ENCODE results near the gene CRIM1.

The CRIM1 gene

GRCh38 chr2:36535099-36535498 is 179.5 kb downstream of the CRIM1 start:
- peaks cover 22 to 26% of the 10 kb centered on the region in 2 donors for H3K36me3 ChIP-seq (ENCODE audit: control insufficient read depth in 2 of 2, insufficient read depth in 2 of 2, low read length in 2 of 2)
- no peak overlapping the region for H3K27ac ChIP-seq (ENCODE audit: low read depth in 2 of 2, low read length in 2 of 2)
- no peaks in the 10 kb centered on the region for H3K27me3 ChIP-seq (ENCODE audit: control insufficient read depth in 2 of 2, insufficient read depth in 2 of 2, low read length in 2 of 2)
- no peaks in the 10 kb centered on the region for H3K9me3 ChIP-seq (ENCODE audit: control insufficient read depth in 2 of 2, low read length in 2 of 2)
- no peak overlapping the region for H3K9ac ChIP-seq (ENCODE audit: low read depth in 1 of 2, low read length in 2 of 2)
- peaks cover 0 to 2% of the 10 kb centered on the region in 2 donors for H3K4me1 ChIP-seq (ENCODE audit: control insufficient read depth in 2 of 2, insufficient read depth in 2 of 2, low read length in 2 of 2)
- no peak overlapping the region for H3K4me3 ChIP-seq (ENCODE audit: low read length in 2 of 2)

- H3K4me3 ChIP-seq (ENCODE audit: low read length in 2 of 2): no peak overlapping the region
- no peaks in the 10 kb centered on the region for H3K27me3 ChIP-seq (ENCODE audit: control insufficient read depth in 2 of 2, insufficient read depth in 2 of 2, low read length in 2 of 2)
- no peaks in the 10 kb centered on the region for H3K9me3 ChIP-seq (ENCODE audit: control insufficient read depth in 2 of 2, low read length in 2 of 2)
- peaks cover 21 to 33% of the 10 kb centered on the region in 2 donors for H3K36me3 ChIP-seq (ENCODE audit: control insufficient read depth in 2 of 2, insufficient read depth in 2 of 2, low read length in 2 of 2)
- no peak overlapping the region for H3K9ac ChIP-seq (ENCODE audit: low read depth in 1 of 2, low read length in 2 of 2)
- H3K4me1 ChIP-seq (ENCODE audit: control insufficient read depth in 2 of 2, insufficient read depth in 2 of 2, low read length in 2 of 2): no peaks in the 10 kb centered on the region
- H3K27ac ChIP-seq (ENCODE audit: low read depth in 2 of 2, low read length in 2 of 2): no peak overlapping the region
Measured at GRCh38 chr2:36536776-36537175, 181.2 kb downstream of the CRIM1 start.

GRCh38 chr2:36538335-36538734 is 182.8 kb downstream of the CRIM1 start:
- H3K4me1 ChIP-seq (ENCODE audit: control insufficient read depth in 2 of 2, insufficient read depth in 2 of 2, low read length in 2 of 2): no peaks in the 10 kb centered on the region
- no peak overlapping the region for H3K9ac ChIP-seq (ENCODE audit: low read depth in 1 of 2, low read length in 2 of 2)
- H3K27ac ChIP-seq (ENCODE audit: low read depth in 2 of 2, low read length in 2 of 2): no peak overlapping the region
- no peaks in the 10 kb centered on the region for H3K27me3 ChIP-seq (ENCODE audit: control insufficient read depth in 2 of 2, insufficient read depth in 2 of 2, low read length in 2 of 2)
- H3K4me3 ChIP-seq (ENCODE audit: low read length in 2 of 2): no peak overlapping the region
- H3K36me3 ChIP-seq (ENCODE audit: control insufficient read depth in 2 of 2, insufficient read depth in 2 of 2, low read length in 2 of 2): peaks cover 25 to 30% of the 10 kb centered on the region in 2 donors
- H3K9me3 ChIP-seq (ENCODE audit: control insufficient read depth in 2 of 2, low read length in 2 of 2): no peaks in the 10 kb centered on the region

- no peaks in the 10 kb centered on the region for H3K27me3 ChIP-seq (ENCODE audit: control insufficient read depth in 2 of 2, insufficient read depth in 2 of 2, low read length in 2 of 2)
- peaks cover 31 to 39% of the 10 kb centered on the region in 2 donors for H3K36me3 ChIP-seq (ENCODE audit: control insufficient read depth in 2 of 2, insufficient read depth in 2 of 2, low read length in 2 of 2)
- no peak overlapping the region for H3K9ac ChIP-seq (ENCODE audit: low read depth in 1 of 2, low read length in 2 of 2)
- H3K9me3 ChIP-seq (ENCODE audit: control insufficient read depth in 2 of 2, low read length in 2 of 2): no peaks in the 10 kb centered on the region
- H3K27ac ChIP-seq (ENCODE audit: low read depth in 2 of 2, low read length in 2 of 2): no peak overlapping the region
- H3K4me3 ChIP-seq (ENCODE audit: low read length in 2 of 2): no peak overlapping the region
- no peaks in the 10 kb centered on the region for H3K4me1 ChIP-seq (ENCODE audit: control insufficient read depth in 2 of 2, insufficient read depth in 2 of 2, low read length in 2 of 2)
Measured at GRCh38 chr2:36539631-36540030, 184.1 kb downstream of the CRIM1 start.

- no peak overlapping the region for H3K4me3 ChIP-seq (ENCODE audit: low read length in 2 of 2)
- H3K27ac ChIP-seq (ENCODE audit: low read depth in 2 of 2, low read length in 2 of 2): no peak overlapping the region
- no peak overlapping the region for H3K9ac ChIP-seq (ENCODE audit: low read depth in 1 of 2, low read length in 2 of 2)
- H3K36me3 ChIP-seq (ENCODE audit: control insufficient read depth in 2 of 2, insufficient read depth in 2 of 2, low read length in 2 of 2): peaks cover 39 to 42% of the 10 kb centered on the region in 2 donors
- no peaks in the 10 kb centered on the region for H3K9me3 ChIP-seq (ENCODE audit: control insufficient read depth in 2 of 2, low read length in 2 of 2)
- no peaks in the 10 kb centered on the region for H3K27me3 ChIP-seq (ENCODE audit: control insufficient read depth in 2 of 2, insufficient read depth in 2 of 2, low read length in 2 of 2)
- no peaks in the 10 kb centered on the region for H3K4me1 ChIP-seq (ENCODE audit: control insufficient read depth in 2 of 2, insufficient read depth in 2 of 2, low read length in 2 of 2)
Measured at GRCh38 chr2:36540986-36541754, 185.6 kb downstream of the CRIM1 start.

GRCh38 chr2:36541891-36542595 is 186.5 kb downstream of the CRIM1 start:
- H3K36me3 ChIP-seq (ENCODE audit: control insufficient read depth in 2 of 2, insufficient read depth in 2 of 2, low read length in 2 of 2): peaks cover 40 to 43% of the 10 kb centered on the region in 2 donors
- no peak overlapping the region for H3K4me3 ChIP-seq (ENCODE audit: low read length in 2 of 2)
- no peaks in the 10 kb centered on the region for H3K4me1 ChIP-seq (ENCODE audit: control insufficient read depth in 2 of 2, insufficient read depth in 2 of 2, low read length in 2 of 2)
- H3K27me3 ChIP-seq (ENCODE audit: control insufficient read depth in 2 of 2, insufficient read depth in 2 of 2, low read length in 2 of 2): no peaks in the 10 kb centered on the region
- no peak overlapping the region for H3K9ac ChIP-seq (ENCODE audit: low read depth in 1 of 2, low read length in 2 of 2)
- H3K9me3 ChIP-seq (ENCODE audit: control insufficient read depth in 2 of 2, low read length in 2 of 2): no peaks in the 10 kb centered on the region
- no peak overlapping the region for H3K27ac ChIP-seq (ENCODE audit: low read depth in 2 of 2, low read length in 2 of 2)

- Histone ChIP-seq H3K36me3 (ENCODE audit: control insufficient read depth in 2 of 2, insufficient read depth in 2 of 2, low read length in 2 of 2) (peaks cover 48 to 49% of the 10 kb centered on the region in 2 donors), H3K9me3 (ENCODE audit: control insufficient read depth in 2 of 2, low read length in 2 of 2) (no peaks in the 10 kb centered on the region), H3K9ac (ENCODE audit: low read depth in 1 of 2, low read length in 2 of 2) (no peak overlapping the region), H3K4me3 (ENCODE audit: low read length in 2 of 2) (no peak overlapping the region), H3K4me1 (ENCODE audit: control insufficient read depth in 2 of 2, insufficient read depth in 2 of 2, low read length in 2 of 2) (no peaks in the 10 kb centered on the region), H3K27ac (ENCODE audit: low read depth in 2 of 2, low read length in 2 of 2) (no peak overlapping the region), H3K27me3 (ENCODE audit: control insufficient read depth in 2 of 2, insufficient read depth in 2 of 2, low read length in 2 of 2) (no peaks in the 10 kb centered on the region)
Measured at GRCh38 chr2:36544638-36545338, 189.2 kb downstream of the CRIM1 start.

- no peak overlapping the region for H3K27ac ChIP-seq (ENCODE audit: low read depth in 2 of 2, low read length in 2 of 2)
- H3K9me3 ChIP-seq (ENCODE audit: control insufficient read depth in 2 of 2, low read length in 2 of 2): no peaks in the 10 kb centered on the region
- no peak overlapping the region for H3K9ac ChIP-seq (ENCODE audit: low read depth in 1 of 2, low read length in 2 of 2)
- H3K4me3 ChIP-seq (ENCODE audit: low read length in 2 of 2): no peak overlapping the region
- peaks cover 44 to 50% of the 10 kb centered on the region in 2 donors for H3K36me3 ChIP-seq (ENCODE audit: control insufficient read depth in 2 of 2, insufficient read depth in 2 of 2, low read length in 2 of 2)
- H3K27me3 ChIP-seq (ENCODE audit: control insufficient read depth in 2 of 2, insufficient read depth in 2 of 2, low read length in 2 of 2): no peaks in the 10 kb centered on the region
- H3K4me1 ChIP-seq (ENCODE audit: control insufficient read depth in 2 of 2, insufficient read depth in 2 of 2, low read length in 2 of 2): no peaks in the 10 kb centered on the region
Measured at GRCh38 chr2:36545871-36546416, 190.4 kb downstream of the CRIM1 start.

- Histone ChIP-seq H3K4me3 (ENCODE audit: low read length in 2 of 2) (no peak overlapping the region), H3K9me3 (ENCODE audit: control insufficient read depth in 2 of 2, low read length in 2 of 2) (no peaks in the 10 kb centered on the region), H3K27me3 (ENCODE audit: control insufficient read depth in 2 of 2, insufficient read depth in 2 of 2, low read length in 2 of 2) (no peaks in the 10 kb centered on the region), H3K9ac (ENCODE audit: low read depth in 1 of 2, low read length in 2 of 2) (no peak overlapping the region), H3K36me3 (ENCODE audit: control insufficient read depth in 2 of 2, insufficient read depth in 2 of 2, low read length in 2 of 2) (peaks cover 49 to 51% of the 10 kb centered on the region in 2 donors), H3K27ac (ENCODE audit: low read depth in 2 of 2, low read length in 2 of 2) (no peak overlapping the region), H3K4me1 (ENCODE audit: control insufficient read depth in 2 of 2, insufficient read depth in 2 of 2, low read length in 2 of 2) (no peaks in the 10 kb centered on the region)
Measured at GRCh38 chr2:36547906-36548305, 192.3 kb downstream of the CRIM1 start.

GRCh38 chr2:36549165-36549574 is 193.6 kb downstream of the CRIM1 start:
- peaks cover 52% of the 10 kb centered on the region in 2 donors for H3K36me3 ChIP-seq (ENCODE audit: control insufficient read depth in 2 of 2, insufficient read depth in 2 of 2, low read length in 2 of 2)
- no peak overlapping the region for H3K4me3 ChIP-seq (ENCODE audit: low read length in 2 of 2)
- H3K4me1 ChIP-seq (ENCODE audit: control insufficient read depth in 2 of 2, insufficient read depth in 2 of 2, low read length in 2 of 2): no peaks in the 10 kb centered on the region
- no peaks in the 10 kb centered on the region for H3K27me3 ChIP-seq (ENCODE audit: control insufficient read depth in 2 of 2, insufficient read depth in 2 of 2, low read length in 2 of 2)
- no peak overlapping the region for H3K27ac ChIP-seq (ENCODE audit: low read depth in 2 of 2, low read length in 2 of 2)
- H3K9me3 ChIP-seq (ENCODE audit: control insufficient read depth in 2 of 2, low read length in 2 of 2): no peaks in the 10 kb centered on the region
- H3K9ac ChIP-seq (ENCODE audit: low read depth in 1 of 2, low read length in 2 of 2): no peak overlapping the region

All from mucosa of rectum (tissue), 2 donors.